RCC 7860 (cell line): Measurements from ENCODE around the gene NUDT1.
"Not testable (repeated sequence)": the region's sequence is repeated elsewhere in the genome, so short reads cannot be mapped to it uniquely, and the experiment has no call there.

Experiments used
- DNase-seq: peaks from one replicate; pipeline ENCODE4 v3.0.0-alpha.2; 2015; ENCODE audit warnings: low spot score
- FAIRE-seq: peaks from 2 replicates; lab custom pipeline; 2012; peaks lifted over from hg19 to GRCh38; lab: Jason Lieb, UNC

NUDT1 gene

GRCh38 chr7:2264158-2264557, 22.1 kb downstream of the NUDT1 start:
- DNase-seq = no peak
- FAIRE-seq = no peak

DNA sequence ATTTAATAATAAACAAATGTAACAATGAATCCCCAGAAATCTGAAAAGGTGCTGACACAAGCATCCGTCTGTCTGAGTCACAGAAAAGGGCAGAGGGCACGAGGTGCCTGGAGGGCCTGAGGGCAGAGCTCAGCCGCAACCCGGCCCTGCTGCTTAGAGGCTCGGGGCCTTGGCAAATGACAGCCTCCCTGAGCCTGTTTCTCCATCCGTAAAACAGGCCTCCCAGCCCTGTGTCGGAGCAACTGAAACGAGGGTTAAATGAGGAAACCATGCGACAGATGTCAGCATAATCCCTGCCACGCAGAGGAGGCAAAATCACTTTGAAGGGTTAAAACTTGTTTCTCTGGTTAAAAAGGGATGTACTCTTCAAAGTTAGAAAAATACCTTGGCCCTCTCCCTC, 24.9 kb downstream of the NUDT1 start:
- FAIRE-seq = no peak
- peak; percentile 20 for DNase-seq

DNA sequence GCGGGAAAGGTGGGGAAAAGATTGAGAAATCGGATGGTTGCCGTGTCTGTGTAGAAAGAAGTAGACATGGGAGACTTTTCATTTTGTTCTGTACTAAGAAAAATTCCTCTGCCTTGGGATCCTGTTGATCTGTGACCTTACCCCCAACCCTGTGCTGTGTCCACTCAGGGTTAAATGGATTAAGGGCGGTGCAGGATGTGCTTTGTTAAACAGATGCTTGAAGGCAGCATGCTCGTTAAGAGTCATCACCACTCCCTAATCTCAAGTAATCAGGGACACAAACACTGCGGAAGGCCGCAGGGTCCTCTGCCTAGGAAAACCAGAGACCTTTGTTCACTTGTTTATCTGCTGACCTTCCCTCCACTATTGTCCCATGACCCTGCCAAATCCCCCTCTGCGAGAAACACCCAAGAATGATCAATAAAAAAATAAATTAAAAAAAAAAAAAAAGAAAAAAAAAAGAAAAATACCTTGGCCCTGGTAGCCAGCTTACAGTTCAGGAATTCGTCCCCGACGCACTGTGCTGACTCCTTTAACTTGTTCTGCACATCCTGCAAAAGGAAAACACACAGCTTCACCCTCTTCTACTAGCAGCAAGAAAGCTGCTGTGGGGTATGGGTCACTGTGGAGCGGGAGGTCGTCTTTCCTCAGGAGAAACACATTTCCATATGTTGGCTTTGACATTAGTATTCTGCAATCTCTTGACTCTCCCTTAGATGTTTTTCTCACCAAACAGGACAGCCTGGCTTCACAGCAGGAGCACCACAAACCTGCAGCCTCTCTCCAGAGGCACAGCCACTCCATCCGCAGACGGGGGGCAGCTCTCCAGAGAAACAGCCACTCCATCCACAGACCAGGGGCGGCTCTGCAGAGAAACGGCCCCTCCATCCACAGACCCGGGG, 27.3 kb downstream of the NUDT1 start:
- FAIRE-seq = not testable (repeated sequence)

DNA sequence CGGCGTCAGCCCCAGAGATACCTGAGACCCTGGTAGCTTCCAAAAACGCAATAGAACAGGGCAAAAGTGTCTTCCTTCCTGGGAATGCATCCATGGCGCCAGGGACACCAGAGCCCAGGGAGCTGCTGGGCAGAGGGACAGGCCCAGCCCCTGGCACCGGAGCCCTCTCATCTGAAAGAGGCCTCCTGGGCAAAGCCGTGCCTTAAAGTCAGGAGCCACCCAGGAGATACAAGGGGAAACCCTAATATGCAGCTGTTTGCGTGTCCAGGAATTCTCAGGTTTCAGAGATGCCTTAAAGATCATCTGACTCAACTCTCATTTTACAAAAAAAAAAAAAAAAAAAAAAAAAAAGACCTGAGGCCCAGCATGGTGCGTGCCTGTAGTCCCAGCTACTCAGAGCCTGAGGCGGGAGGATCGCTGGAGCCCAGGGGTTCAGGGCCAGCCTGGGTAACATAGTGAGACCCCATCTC, 28.0 kb downstream of the NUDT1 start:
- DNase-seq (no peak), FAIRE-seq (no peak)

More for the DNA sequence above, 27.3 kb downstream of the NUDT1 start:
- DNase-seq = not testable (repeated sequence)

GRCh38 chr7:2270495-2270894, 28.5 kb downstream of the NUDT1 start:
- no peak for DNase-seq
- no peak for FAIRE-seq

DNA sequence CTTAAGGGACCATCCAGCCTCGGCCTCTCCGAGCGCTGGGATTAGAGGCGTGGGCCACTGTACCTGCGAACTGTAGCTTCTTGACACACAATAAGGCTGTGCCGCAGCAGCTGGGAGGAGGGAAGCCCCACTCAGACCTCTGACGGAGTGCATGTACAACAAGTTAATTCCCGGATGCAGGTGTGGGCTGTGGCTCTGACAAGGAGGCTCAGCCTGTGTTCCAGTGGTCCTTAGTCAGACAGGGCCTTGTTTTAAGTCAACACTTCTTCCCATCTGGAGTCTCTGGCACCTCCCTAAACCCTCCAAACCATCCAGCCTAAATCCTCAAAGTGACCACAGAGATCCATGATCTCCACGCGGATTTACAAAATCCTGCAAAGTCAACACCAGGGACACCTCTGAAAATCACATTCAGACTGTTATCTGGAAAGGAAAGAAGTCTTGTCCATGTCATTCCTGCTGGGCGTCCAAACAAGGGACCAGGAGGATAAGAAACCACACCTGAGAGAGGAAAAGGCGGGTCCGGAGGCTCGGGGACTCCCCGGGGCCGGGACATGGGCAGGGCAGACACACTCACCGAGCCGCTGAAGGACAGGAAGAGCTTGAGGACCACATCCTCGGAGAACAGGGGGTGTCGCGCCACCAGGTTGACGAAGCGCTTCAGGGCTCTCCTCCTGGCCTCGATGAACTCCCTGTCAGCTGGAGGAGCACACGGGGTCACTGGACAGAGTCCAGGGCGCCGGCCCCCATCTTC, 29.4 kb downstream of the NUDT1 start:
- DNase-seq (no peak), FAIRE-seq (no peak)

GRCh38 chr7:2272031-2272430, 30.0 kb downstream of the NUDT1 start:
- DNase-seq = no peak
- no peak for FAIRE-seq

DNA sequence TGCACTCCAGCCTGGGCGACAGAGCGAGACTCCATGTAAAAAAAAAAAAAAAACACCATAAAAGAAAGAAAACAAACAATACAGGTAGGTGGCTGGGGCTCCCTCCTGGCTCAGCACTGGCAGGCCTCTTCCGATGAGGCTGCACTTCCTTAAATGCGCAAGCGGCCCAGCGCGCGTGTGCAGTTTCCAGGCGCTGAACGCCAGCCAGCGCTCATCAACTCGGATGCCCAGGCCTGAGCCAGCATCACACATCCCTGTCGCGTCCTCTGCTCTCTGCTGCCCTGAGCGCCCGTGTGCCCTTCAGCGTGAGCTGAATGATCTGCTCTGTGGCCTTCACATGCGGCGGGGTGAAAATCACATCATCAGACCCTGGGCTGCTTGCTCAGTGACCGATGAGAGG, 31.8 kb downstream of the NUDT1 start:
- DNase-seq (no peak), FAIRE-seq (no peak)

- DNase-seq (no peak), FAIRE-seq (no peak)
These were observed 32.6 kb downstream of the NUDT1 start for GRCh38 chr7:2274666-2275065.

GRCh38 chr7:2275101-2275500, 33.1 kb downstream of the NUDT1 start:
- no peak for DNase-seq
- no peak for FAIRE-seq

DNA sequence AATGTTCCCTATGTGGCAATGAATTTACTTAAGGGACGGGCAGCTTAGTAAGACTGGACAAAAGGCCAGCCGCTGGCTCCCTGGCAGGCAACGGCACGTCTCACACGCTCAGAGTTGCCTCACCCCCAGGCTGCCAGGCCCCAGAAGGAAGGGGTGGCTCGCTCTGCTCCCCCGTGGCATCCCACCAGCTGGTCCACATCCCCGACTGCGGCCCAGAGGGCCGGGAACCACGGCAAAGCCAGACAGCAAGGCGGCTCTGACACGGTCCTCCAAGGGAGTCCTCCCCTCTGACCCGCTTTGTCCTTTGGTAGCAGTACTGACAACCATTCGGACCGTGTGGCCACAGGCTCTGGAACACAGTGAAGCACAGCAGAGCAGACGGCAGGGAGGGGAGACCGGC, 34.1 kb downstream of the NUDT1 start:
- DNase-seq (no peak), FAIRE-seq (no peak)

DNA sequence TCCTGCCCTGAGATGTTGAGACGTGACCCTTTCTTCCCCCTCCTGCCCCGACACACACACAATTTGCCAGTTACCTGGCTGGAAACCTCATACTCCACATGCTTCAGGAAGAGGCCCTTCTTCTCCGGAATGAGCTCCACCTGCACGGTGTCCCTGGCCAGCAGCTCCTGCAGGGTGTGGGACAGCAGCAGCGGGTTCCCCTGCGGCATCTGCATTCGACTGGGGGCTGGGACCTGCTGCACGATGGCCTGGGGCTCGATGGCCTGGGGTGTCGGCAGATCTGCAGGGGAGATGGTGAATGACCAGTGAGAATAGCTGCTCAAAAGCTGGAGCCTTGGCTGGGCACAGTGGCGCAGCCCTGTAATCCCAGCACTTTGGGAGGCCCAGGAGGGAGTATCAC, 36.0 kb downstream of the NUDT1 start:
- FAIRE-seq (no peak), DNase-seq (no peak)

DNA sequence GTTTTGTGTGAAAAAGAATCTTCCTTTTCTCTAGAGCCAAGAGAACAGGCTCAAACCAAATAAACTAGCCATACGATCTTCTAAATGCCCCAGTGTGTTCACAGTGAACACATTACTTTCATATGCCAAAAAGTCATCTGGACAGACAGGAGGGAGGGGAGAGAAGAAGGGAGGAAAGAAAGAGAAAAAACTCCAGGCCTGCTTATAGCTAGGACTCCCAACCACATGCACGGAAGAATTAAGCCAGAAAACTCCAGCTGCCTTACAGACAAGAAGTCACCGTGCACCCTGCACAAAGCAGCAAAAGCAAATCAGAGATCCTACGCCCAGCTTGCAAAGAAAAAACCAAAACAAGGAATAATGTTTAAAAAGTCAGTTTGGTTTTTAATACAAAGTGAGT, 37.9 kb downstream of the NUDT1 start:
- DNase-seq (no peak), FAIRE-seq (no peak)

DNA sequence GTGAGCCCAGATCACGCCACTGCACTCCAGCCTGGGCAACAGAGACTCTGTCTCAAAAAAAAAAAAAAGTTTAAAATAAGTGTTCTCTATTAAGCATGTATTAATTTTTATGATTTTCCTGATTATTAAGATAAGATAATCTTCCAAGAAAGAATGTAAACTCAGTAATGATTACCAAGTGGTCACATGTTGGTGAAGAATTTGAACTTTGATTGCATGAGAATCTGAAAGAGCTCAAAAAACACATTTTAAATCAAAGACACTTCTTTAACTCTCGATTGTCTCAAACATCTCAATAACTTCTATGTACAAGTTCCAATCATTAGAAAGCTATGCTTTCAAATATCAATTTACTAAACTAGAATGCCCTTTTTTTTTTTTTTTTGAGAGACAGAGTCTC, 38.4 kb downstream of the NUDT1 start:
- FAIRE-seq = no peak
- DNase-seq = no peak

GRCh38 chr7:2281541-2281940, 39.5 kb downstream of the NUDT1 start:
- DNase-seq (no peak), FAIRE-seq (no peak)

- no peak for DNase-seq
- no peak for FAIRE-seq
These were observed 40.2 kb downstream of the NUDT1 start for GRCh38 chr7:2282185-2282751.

- DNase-seq (no peak), FAIRE-seq (no peak)
These were observed 41.0 kb downstream of the NUDT1 start for GRCh38 chr7:2283074-2283473.

DNA sequence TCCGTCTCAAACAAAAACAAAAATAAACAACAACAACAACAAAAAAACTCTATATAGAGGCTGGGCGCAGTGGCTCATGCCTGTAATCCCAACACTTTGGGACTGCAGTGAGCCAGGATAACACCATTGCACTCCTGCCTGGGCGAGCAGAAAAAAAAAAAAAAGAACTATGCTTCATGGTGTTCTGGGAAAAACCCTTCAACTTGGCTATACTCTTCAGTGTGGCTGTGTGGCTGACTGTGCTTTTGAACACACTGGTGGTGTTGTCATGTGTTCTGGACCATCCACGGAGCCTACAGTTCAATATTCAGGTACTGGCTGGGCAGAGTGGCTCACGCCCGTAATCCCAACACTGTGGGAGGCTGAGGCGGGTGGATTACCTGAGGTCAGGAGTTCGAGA, 45.7 kb downstream of the NUDT1 start:
- FAIRE-seq = no peak
- DNase-seq = no peak

GRCh38 chr7:2288503-2288902, 46.5 kb downstream of the NUDT1 start:
- FAIRE-seq (no peak), DNase-seq (no peak)

GRCh38 chr7:2289111-2289586, 47.1 kb downstream of the NUDT1 start:
- no peak for FAIRE-seq
- DNase-seq = no peak

DNA sequence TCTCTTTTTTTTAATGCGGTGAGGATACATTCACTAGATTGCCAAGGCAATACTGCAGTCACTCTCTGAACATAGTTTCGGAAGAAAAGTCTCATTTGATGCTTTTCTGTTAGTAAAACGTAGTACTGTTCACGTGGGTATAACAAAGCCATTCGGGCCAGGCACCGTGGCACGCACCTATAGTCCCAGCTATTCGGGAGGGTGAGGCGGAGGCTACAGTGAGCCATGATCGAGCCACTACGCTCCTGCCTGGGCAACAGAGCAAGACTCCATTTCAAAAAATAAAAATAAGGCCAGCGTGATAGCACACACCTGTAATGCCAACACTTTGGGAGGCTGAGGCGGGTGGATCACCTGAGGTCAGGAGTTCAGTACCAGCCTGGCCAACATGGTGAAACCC, 47.6 kb downstream of the NUDT1 start:
- FAIRE-seq (no peak), DNase-seq (no peak)

GRCh38 chr7:2290877-2291276, 48.9 kb downstream of the NUDT1 start:
- DNase-seq = no peak
- no peak for FAIRE-seq
